GM21825 (cell line): ENCODE data around the gene ZNF683.

Source experiments
- ATAC-seq: cut with Tn5 transposase; IDR thresholded peaks from one replicate; pipeline ENCODE4 v1.9.1; 2021; ENCODE audit warnings: mild to moderate bottlenecking, moderate library complexity; ENCODE audit not compliant: unreplicated experiment

Gene ZNF683

DNA sequence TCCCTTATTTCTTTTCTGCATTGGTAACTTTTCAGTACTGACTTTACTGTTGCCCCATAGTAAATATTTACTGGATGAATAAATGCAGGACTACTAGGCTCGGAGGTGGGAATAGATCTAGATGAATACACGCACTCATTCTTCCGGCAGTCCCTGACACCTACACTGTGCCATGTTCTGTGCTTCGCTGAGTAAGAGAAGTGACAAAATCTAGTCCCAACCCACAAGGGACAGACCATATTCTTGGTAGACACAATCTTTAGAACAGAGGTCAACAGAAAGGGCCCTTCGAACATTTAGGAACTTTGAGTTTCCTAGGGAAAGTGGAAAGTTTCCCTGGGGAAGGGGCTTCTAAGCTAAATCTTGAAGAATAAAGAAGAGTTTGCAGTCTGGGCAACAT, 58.0 kb downstream of the ZNF683 start:
- no peak for ATAC-seq
